ENCODE results near the gene HNRNPA1L2. TPM values are rescaled to one million over a fixed set of nuclear protein-coding genes. Genes with fewer than 3 reads are reported as not detected.
"Not testable (repeated sequence)": the region's sequence is repeated elsewhere in the genome, so short reads cannot be mapped to it uniquely, and the experiment has no call there.

Gene HNRNPA1L2
- total RNA-seq: 5.0 TPM

GRCh38 chr13:52642131-52642530 lies at the start of gene HNRNPA1L2:
TSS of gene HNRNPA1L2 (plus strand) at chr13:52642431. CDS start at chr13:52642493, 62 bp downstream.
- no peak for DNase-seq

- DNase-seq: not testable (repeated sequence)
Measured at GRCh38 chr13:52593175-52593574, 49.1 kb upstream of the HNRNPA1L2 start.

GRCh38 chr13:52593812-52594211 lies 48.4 kb upstream of the HNRNPA1L2 start:
- DNase-seq: not testable (repeated sequence)

GRCh38 chr13:52594295-52594694 lies 47.9 kb upstream of the HNRNPA1L2 start:
- not testable (repeated sequence) for DNase-seq

- DNase-seq: no peak
Measured at GRCh38 chr13:52597676-52598075, 44.6 kb upstream of the HNRNPA1L2 start.

GRCh38 chr13:52599037-52599847 lies 43.0 kb upstream of the HNRNPA1L2 start:
- DNase-seq: peak; percentile 25

GRCh38 chr13:52599848-52600603 lies 42.2 kb upstream of the HNRNPA1L2 start:
- DNase-seq: no peak

- no peak for DNase-seq
Measured at GRCh38 chr13:52600666-52601065, 41.6 kb upstream of the HNRNPA1L2 start.

- DNase-seq: not testable (repeated sequence)
Measured at GRCh38 chr13:52603316-52603715, 38.9 kb upstream of the HNRNPA1L2 start.

- not testable (repeated sequence) for DNase-seq
Measured at GRCh38 chr13:52606126-52606525, 36.1 kb upstream of the HNRNPA1L2 start.

- not testable (repeated sequence) for DNase-seq
Measured at GRCh38 chr13:52606795-52607194, 35.4 kb upstream of the HNRNPA1L2 start.

GRCh38 chr13:52608184-52608583 lies 34.0 kb upstream of the HNRNPA1L2 start:
- DNase-seq: not testable (repeated sequence)

GRCh38 chr13:52609013-52609606 lies 33.1 kb upstream of the HNRNPA1L2 start:
- DNase-seq: not testable (repeated sequence)

GRCh38 chr13:52610158-52610557 lies 32.1 kb upstream of the HNRNPA1L2 start:
- DNase-seq: not testable (repeated sequence)

GRCh38 chr13:52615134-52615801 lies 27.0 kb upstream of the HNRNPA1L2 start:
- DNase-seq: no peak

- DNase-seq: no peak
Measured at GRCh38 chr13:52615812-52616211, 26.4 kb upstream of the HNRNPA1L2 start.

- DNase-seq: peak; percentile 69
Measured at GRCh38 chr13:52617070-52618060, 24.9 kb upstream of the HNRNPA1L2 start.

- not testable (repeated sequence) for DNase-seq
Measured at GRCh38 chr13:52631083-52631690, 11.0 kb upstream of the HNRNPA1L2 start.

GRCh38 chr13:52638666-52639328 lies 3.4 kb upstream of the HNRNPA1L2 start:
- no peak for DNase-seq

- DNase-seq: no peak
Measured at GRCh38 chr13:52644108-52644507, 1.9 kb downstream of the HNRNPA1L2 start.
